DND-41 (cell line): ENCODE results near the gene AGPAT3.

Experiments used
- ATAC-seq: fragments of 200-7000 bp; cut with Tn5 transposase; 3 replicates; pipeline ENCODE4 v1.9.1; 2021; ENCODE audit warnings: low read depth; ENCODE audit not compliant: insufficient read depth
- DNase-seq: peaks from one replicate; pipeline ENCODE4 v3.0.0-alpha.2; 2020
- H2AFZ ChIP-seq: 2 replicates; pipeline ENCODE4 v1.6.0; 2012; ENCODE audit warnings: low read depth, low read length
- H3K27ac ChIP-seq: 2 replicates; pipeline ENCODE4 v1.5.1; 2012; ENCODE audit warnings: low read length, inconsistent platforms
- H3K27me3 ChIP-seq: fragments of 200-600 bp; sonication (generic); 2 replicates; pipeline ENCODE4 v1.6.0; 2012; ENCODE audit warnings: low read length, mild to moderate bottlenecking, inconsistent platforms; ENCODE audit not compliant: insufficient read depth, poor library complexity
- H3K36me3 ChIP-seq: 2 replicates; pipeline ENCODE4 v1.5.1; 2012; ENCODE audit warnings: low read length, inconsistent platforms; ENCODE audit not compliant: insufficient read depth
- H3K4me1 ChIP-seq: 2 replicates; pipeline ENCODE4 v1.5.1; 2012; ENCODE audit warnings: mild to moderate bottlenecking, low read length; ENCODE audit not compliant: insufficient read depth
- H3K4me2 ChIP-seq: 2 replicates; pipeline ENCODE4 v1.6.0; 2012; ENCODE audit warnings: mild to moderate bottlenecking, moderate library complexity, low read length, inconsistent platforms; ENCODE audit not compliant: insufficient read depth
- H3K4me3 ChIP-seq, 2 experiments: fragments of 200-600 bp in 1 of 2; shearing (Covaris generic) in 1 of 2; 2 replicates each; pipeline ENCODE4 v1.5.1; 2012 to 2016; ENCODE audit warnings: inconsistent platforms in 2 of 2, low read length in 2 of 2, mild to moderate bottlenecking in 2 of 2, low read depth in 1 of 2, moderate library complexity in 1 of 2
- H3K79me2 ChIP-seq: 2 replicates; pipeline ENCODE4 v1.6.0; 2012; ENCODE audit warnings: low read length, inconsistent platforms; ENCODE audit not compliant: insufficient read depth
- H3K9ac ChIP-seq: 2 replicates; pipeline ENCODE4 v1.6.0; 2012; ENCODE audit warnings: low read depth, mild to moderate bottlenecking, inconsistent platforms, low read length, moderate library complexity
- H3K9me3 ChIP-seq: 2 replicates; pipeline ENCODE4 v1.5.1; 2012; ENCODE audit warnings: low read length, moderate library complexity, mild to moderate bottlenecking, inconsistent platforms; ENCODE audit not compliant: insufficient read depth, severe bottlenecking
- H4K20me1 ChIP-seq: 2 replicates; pipeline ENCODE4 v1.6.0; 2012; ENCODE audit warnings: low read length; ENCODE audit not compliant: insufficient read depth
- CTCF ChIP-seq: IDR thresholded peaks from 2 replicates; pipeline ENCODE4 v1.5.1; 2012; ENCODE audit warnings: borderline replicate concordance, low read length, moderate library complexity, mild to moderate bottlenecking; ENCODE audit not compliant: poor library complexity, severe bottlenecking; ENCODE audit errors: extremely low read depth
- EZH2 ChIP-seq: IDR thresholded peaks from 3 replicates; pipeline ENCODE4 v1.6.1; 2012; ENCODE audit warnings: borderline replicate concordance, low read depth, mild to moderate bottlenecking, moderate library complexity, low read length, inconsistent platforms; ENCODE audit not compliant: severe bottlenecking

Gene AGPAT3

GRCh38 chr21:43997766-43998742 is 133.0 kb downstream of the AGPAT3 start:
- Histone ChIP-seq H3K27ac (no peak overlapping the region), H3K4me3 (no peak overlapping the region), H3K9ac (no peak overlapping the region), H3K4me1 (no peaks in the 10 kb centered on the region), H3K36me3 (no peaks in the 10 kb centered on the region), H3K9me3 (no peaks in the 10 kb centered on the region), H3K27me3 (no peaks in the 10 kb centered on the region), H2AFZ (no peak overlapping the region), H3K4me2 (no peak overlapping the region), H4K20me1 (no peaks in the 10 kb centered on the region), H3K79me2 (no peaks in the 10 kb centered on the region)
- DNase-seq: no peak
- TF ChIP-seq EZH2 (no peak), CTCF (no peak)
- no peak for ATAC-seq

- no peak overlapping the region for H3K4me3 ChIP-seq
- no peak overlapping the region for H2AFZ ChIP-seq
- no peaks in the 10 kb centered on the region for H3K9me3 ChIP-seq
- no peak for ATAC-seq
- TF ChIP-seq CTCF: no peak
- TF ChIP-seq EZH2: no peak
- H3K4me1 ChIP-seq: no peaks in the 10 kb centered on the region
- no peaks in the 10 kb centered on the region for H3K27me3 ChIP-seq
- H3K4me2 ChIP-seq: no peak overlapping the region
- H3K27ac ChIP-seq: no peak overlapping the region
- H3K9ac ChIP-seq: no peak overlapping the region
- no peak for DNase-seq
- H3K36me3 ChIP-seq: no peaks in the 10 kb centered on the region
- H3K79me2 ChIP-seq: no peaks in the 10 kb centered on the region
- H4K20me1 ChIP-seq: no peaks in the 10 kb centered on the region
These were observed 135.3 kb downstream of the AGPAT3 start for GRCh38 chr21:44000360-44000759.

- DNase-seq (no peak), ATAC-seq (no peak)
- no peak overlapping the region for H3K4me3 ChIP-seq
- H3K9ac ChIP-seq: no peak overlapping the region
- no peaks in the 10 kb centered on the region for H3K9me3 ChIP-seq
- H3K4me1 ChIP-seq: no peaks in the 10 kb centered on the region
- no peaks in the 10 kb centered on the region for H3K36me3 ChIP-seq
- H3K79me2 ChIP-seq: no peaks in the 10 kb centered on the region
- TF ChIP-seq CTCF (no peak), EZH2 (no peak)
- no peak overlapping the region for H3K27ac ChIP-seq
- no peaks in the 10 kb centered on the region for H4K20me1 ChIP-seq
- no peak overlapping the region for H3K4me2 ChIP-seq
- no peak overlapping the region for H2AFZ ChIP-seq
- no peaks in the 10 kb centered on the region for H3K27me3 ChIP-seq
These were observed 137.5 kb downstream of the AGPAT3 start for GRCh38 chr21:44002511-44002910.
